Prostate gland (tissue), 2 donors: Measurements from ENCODE around the gene FAM135A. TPM values are rescaled to one million over a fixed set of nuclear protein-coding genes. Genes with fewer than 3 reads are reported as not detected.

Experiments
- DNase-seq: peaks from one replicate; pipeline ENCODE4 v3.0.0-alpha.2; 2019; ENCODE audit warnings: low spot score
- H3K27ac ChIP-seq, 2 donors: fragments of 200-600 bp; sonication (generic); 2 replicates each; pipeline ENCODE4 v1.5.1; 2017 to 2019
- H3K27me3 ChIP-seq: fragments of 200-600 bp; sonication (generic); replicated peaks from 2 replicates; pipeline ENCODE4 v1.5.1; 2019; ENCODE audit not compliant: insufficient read depth
- H3K36me3 ChIP-seq, 2 donors: fragments of 200-600 bp; sonication (generic); 1 replicate in 1 of 2; 2 replicates in 1 of 2; pipeline versions ENCODE4 v1.5.1 to v1.8.1; 2017 to 2019
- H3K4me1 ChIP-seq: fragments of 200-600 bp; sonication (generic); replicated peaks from 2 replicates; pipeline ENCODE4 v1.5.1; 2019
- H3K4me3 ChIP-seq, 2 donors: fragments of 200-600 bp; sonication (generic); 2 replicates each; pipeline ENCODE4 v1.5.1; 2017 to 2019
- H3K9me3 ChIP-seq: fragments of 200-600 bp; sonication (generic); 2 replicates; pipeline ENCODE4 v1.5.1; 2017
- CTCF ChIP-seq, 4 experiments: fragments of 200-600 bp in 2 of 4; fragments of 450-650 bp in 2 of 4; sonication (generic) in 2 of 4; IDR thresholded peaks; 1 replicate in 3 of 4; 2 replicates in 1 of 4; pipeline ENCODE4 v1.5.1; 2016 to 2019; ENCODE audit warnings: antibody characterized with exemption in 4 of 4, mild to moderate bottlenecking in 2 of 4, moderate library complexity in 2 of 4
- POLR2A ChIP-seq: fragments of 450-650 bp; IDR thresholded peaks from one replicate; pipeline ENCODE4 v1.6.1; 2016; ENCODE audit warnings: antibody characterized with exemption, mild to moderate bottlenecking
- POLR2AphosphoS5 ChIP-seq: sonication (generic); formaldehyde crosslinking; IDR thresholded peaks from one replicate; pipeline ENCODE4 v1.6.1; 2017; ENCODE audit warnings: antibody characterized with exemption
- WGBS: methylation state at CpG from one replicate; pipeline ENCODE4 v1.1.5; 2018; 5-methylcytosine and 5-hydroxymethylcytosine counted together
- intact Hi-C: fragments of 100-400 bp; cut with DNase I; formaldehyde crosslinking; loops from one replicate; pipeline ENCODE4 v1.14.2; 2022
- total RNA-seq, 2 donors: library from RNA; depleted of rRNA; stranded (reverse); fragments of >200 nt; gene quantifications; one replicate each; pipeline ENCODE4 v1.1.0, GENCODE V29; 2016

FAM135A gene
- total RNA-seq, 2 donors from 2014 or later: 66.3 to 117 TPM

GRCh38 chr6:70379473-70380013 is 33.8 kb upstream of the FAM135A start:
- intact Hi-C loops: no loop called here
- H3K27me3 ChIP-seq: no peaks in the 10 kb centered on the region
- H3K36me3 ChIP-seq: no peaks in the 10 kb centered on the region
- H3K9me3 ChIP-seq: no peaks in the 10 kb centered on the region
- H3K4me1 ChIP-seq: no peaks in the 10 kb centered on the region
- TF ChIP-seq POLR2AphosphoS5 (no peak), CTCF (IDR thresholded peaks at IDR 0.05) (no peak), POLR2A (no peak)
- no peak for DNase-seq
- WGBS: 80% methylated on average over 4 of the region's 4 CpGs
- no peak overlapping the region for H3K27ac ChIP-seq
- H3K4me3 ChIP-seq: no peak overlapping the region

- no peaks in the 10 kb centered on the region for H3K27me3 ChIP-seq
- H3K36me3 ChIP-seq: no peaks in the 10 kb centered on the region
- WGBS: 92% methylated on average over 5 of the region's 5 CpGs
- TF ChIP-seq CTCF (IDR thresholded peaks at IDR 0.05) (no peak), POLR2AphosphoS5 (no peak), POLR2A (no peak)
- H3K4me3 ChIP-seq: no peak overlapping the region
- intact Hi-C loops: no loop called here
- H3K4me1 ChIP-seq: no peaks in the 10 kb centered on the region
- DNase-seq: no peak
- no peak overlapping the region for H3K27ac ChIP-seq
- H3K9me3 ChIP-seq: no peaks in the 10 kb centered on the region
Measured at GRCh38 chr6:70380252-70380651, 33.1 kb upstream of the FAM135A start.

GRCh38 chr6:70380771-70381416 is 32.4 kb upstream of the FAM135A start:
- no peak for TF ChIP-seq POLR2AphosphoS5
- TF ChIP-seq CTCF (IDR thresholded peaks at IDR 0.05): no peak
- TF ChIP-seq POLR2A: no peak
- intact Hi-C loops: no loop called here
- H3K9me3 ChIP-seq: no peaks in the 10 kb centered on the region
- H3K27ac ChIP-seq: no peak overlapping the region
- H3K4me1 ChIP-seq: no peaks in the 10 kb centered on the region
- DNase-seq: no peak
- H3K4me3 ChIP-seq: no peak overlapping the region
- 86% methylated on average over 11 of the region's 11 CpGs for WGBS
- no peaks in the 10 kb centered on the region for H3K36me3 ChIP-seq
- no peaks in the 10 kb centered on the region for H3K27me3 ChIP-seq

GRCh38 chr6:70381417-70381782 is 31.9 kb upstream of the FAM135A start:
- H3K27ac ChIP-seq: no peak overlapping the region
- 86% methylated on average over 5 of the region's 5 CpGs for WGBS
- no peaks in the 10 kb centered on the region for H3K27me3 ChIP-seq
- no peak for DNase-seq
- TF ChIP-seq POLR2A: no peak
- no peak for TF ChIP-seq CTCF (IDR thresholded peaks at IDR 0.05)
- no peak for TF ChIP-seq POLR2AphosphoS5
- H3K36me3 ChIP-seq: no peaks in the 10 kb centered on the region
- H3K9me3 ChIP-seq: no peaks in the 10 kb centered on the region
- intact Hi-C loops: no loop called here
- no peak overlapping the region for H3K4me3 ChIP-seq
- no peaks in the 10 kb centered on the region for H3K4me1 ChIP-seq

GRCh38 chr6:70385901-70386300 is 27.4 kb upstream of the FAM135A start:
- H3K27me3 ChIP-seq: no peaks in the 10 kb centered on the region
- 79% methylated on average over 1 of the region's 1 CpG for WGBS
- intact Hi-C loops: no loop called here
- no peaks in the 10 kb centered on the region for H3K9me3 ChIP-seq
- TF ChIP-seq CTCF (IDR thresholded peaks at IDR 0.05): no peak
- TF ChIP-seq POLR2AphosphoS5: no peak
- TF ChIP-seq POLR2A: no peak
- no peak overlapping the region for H3K27ac ChIP-seq
- no peaks in the 10 kb centered on the region for H3K4me1 ChIP-seq
- no peak overlapping the region for H3K4me3 ChIP-seq
- no peaks in the 10 kb centered on the region for H3K36me3 ChIP-seq
- DNase-seq: no peak
